ENCODE measurements around the gene NARS2. TPM values are rescaled to one million over a fixed set of nuclear protein-coding genes. Genes with fewer than 3 reads are reported as not detected.

The NARS2 gene
- total and polyA plus RNA-seq, 10 of the 15 experiments (the other 5 are each of a cell fraction or from before 2014, with no cell fraction given): 22.2 to 45.3 (median 36.3) TPM

DNA sequence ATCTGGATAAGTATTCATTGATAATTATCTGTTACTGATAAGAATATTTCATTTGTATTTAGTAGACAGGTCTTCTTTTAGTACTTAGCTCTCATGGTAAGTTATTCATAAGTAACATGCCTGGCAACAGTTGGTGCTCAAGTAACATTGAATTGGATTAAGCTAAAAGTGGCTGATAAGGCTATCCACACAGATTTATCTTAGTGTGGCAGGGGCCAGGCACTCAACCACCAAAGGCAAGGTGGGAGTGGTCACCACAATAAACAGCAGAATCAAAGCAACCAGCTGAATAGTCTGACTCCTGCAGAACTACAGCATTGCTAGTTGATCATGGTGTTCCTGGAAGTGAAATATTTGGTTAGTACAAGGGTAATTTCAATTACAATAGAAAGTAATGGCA is 33.0 kb upstream of the NARS2 start (continued):
- TF ChIP-seq YBX1 (IDR thresholded peaks at IDR 0.05): no peak
- no peak for TF ChIP-seq BMI1 (IDR thresholded peaks at IDR 0.05; ENCODE audit: borderline replicate concordance)
- TF ChIP-seq BACH1 (IDR thresholded peaks at IDR 0.05; ENCODE audit: borderline replicate concordance): no peak

GRCh38 chr11:78606667-78607066 is 32.0 kb upstream of the NARS2 start:
- WGBS (ENCODE audit: insufficient coverage, insufficient replicate concordance, low lambda C conversion rate, missing lambda C conversion rate): 28% methylated on average over 3 of the region's 3 CpGs
- TF ChIP-seq ESRRA (IDR thresholded peaks at IDR 0.05; ENCODE audit: low read length) (no peak), BCL3 (IDR thresholded peaks at IDR 0.05; ENCODE audit: borderline replicate concordance, insufficient read depth, low read depth, low read length, poor library complexity, severe bottlenecking) (no peak), ZBTB33 (IDR thresholded peaks at IDR 0.05) (no peak), HDGF (IDR thresholded peaks at IDR 0.05) (no peak), IRF4 (IDR thresholded peaks at IDR 0.05; ENCODE audit: low read depth, low read length) (no peak), SUPT20H (IDR thresholded peaks at IDR 0.05; ENCODE audit: borderline replicate concordance, control insufficient read depth, low read depth, low read length) (no peak), MXI1 (IDR thresholded peaks at IDR 0.05; ENCODE audit: low read depth, low read length) (no peak), POLR2A (IDR thresholded peaks at IDR 0.05; ENCODE audit: low read depth, low read length) (no peak), PRDM15 (CRISPR knock-in tag; IDR thresholded peaks at IDR 0.05) (no peak), STAT3 (IDR thresholded peaks at IDR 0.05; ENCODE audit: low read depth, low read length) (no peak), SMC3 (IDR thresholded peaks at IDR 0.05; ENCODE audit: borderline replicate concordance, low read length) (no peak), KDM1A (IDR thresholded peaks at IDR 0.05; ENCODE audit: borderline replicate concordance) (no peak), LARP7 (IDR thresholded peaks at IDR 0.05) (no peak), TAF1 (IDR thresholded peaks at IDR 0.05; ENCODE audit: borderline replicate concordance, low read depth, low read length) (no peak)
- TF ChIP-seq, protein P1, sequence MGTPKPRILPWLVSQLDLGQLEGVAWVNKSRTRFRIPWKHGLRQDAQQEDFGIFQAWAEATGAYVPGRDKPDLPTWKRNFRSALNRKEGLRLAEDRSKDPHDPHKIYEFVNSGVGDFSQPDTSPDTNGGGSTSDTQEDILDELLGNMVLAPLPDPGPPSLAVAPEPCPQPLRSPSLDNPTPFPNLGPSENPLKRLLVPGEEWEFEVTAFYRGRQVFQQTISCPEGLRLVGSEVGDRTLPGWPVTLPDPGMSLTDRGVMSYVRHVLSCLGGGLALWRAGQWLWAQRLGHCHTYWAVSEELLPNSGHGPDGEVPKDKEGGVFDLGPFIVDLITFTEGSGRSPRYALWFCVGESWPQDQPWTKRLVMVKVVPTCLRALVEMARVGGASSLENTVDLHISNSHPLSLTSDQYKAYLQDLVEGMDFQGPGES (IDR thresholded peaks at IDR 0.05): no peak

More at GRCh38 chr11:78606667-78607066, 32.0 kb upstream of the NARS2 start:
- ChIA-PET RAD21 (ENCODE audit: unreplicated experiment) (no interaction called here), POLR2A (no interaction called here), CTCF (no interaction called here), SMC1A (ENCODE audit: uncharacterized antibody, unreplicated experiment) (no interaction called here)
- no peaks in the 10 kb centered on the region for H3K79me2 ChIP-seq (ENCODE audit: control insufficient read depth, insufficient read depth, low read length)
- H4K20me1 ChIP-seq (ENCODE audit: control insufficient read depth, insufficient read depth): no peaks in the 10 kb centered on the region
- DNase-seq (ENCODE audit: low read depth, low spot score): no peak
- no peaks in the 10 kb centered on the region for H3K36me3 ChIP-seq (ENCODE audit: control insufficient read depth in 2 of 2, insufficient read depth in 2 of 2, low read length in 1 of 2)
- no peaks in the 10 kb centered on the region; a peak in 1 of 4 replicates for H3K27me3 ChIP-seq (replicated peaks in 1 of 2; ENCODE audit: control insufficient read depth in 2 of 2, insufficient read depth in 2 of 2, low read length in 1 of 2)
- no peak for ATAC-seq
- intact Hi-C loops (cut with micrococcal nuclease; ENCODE audit: unreplicated experiment): no loop called here
- no peak for FAIRE-seq
- in situ Hi-C loops (cut with MboI): no loop called here
- no peak overlapping the region for H3K4me2 ChIP-seq (ENCODE audit: control insufficient read depth, insufficient read depth)
- H3K9me3 ChIP-seq (replicated peaks; ENCODE audit: control insufficient read depth, insufficient read depth, low read length): no peaks in the 10 kb centered on the region
- no peak overlapping the region for H3K27ac ChIP-seq (ENCODE audit: control insufficient read depth, insufficient read depth)
- no peak overlapping the region for H3K4me3 ChIP-seq
- no peak overlapping the region for H2AFZ ChIP-seq (ENCODE audit: control insufficient read depth, low read depth, low read length)
- no TSS peak for BruUV-seq (replicated peaks)
- H3K9ac ChIP-seq (ENCODE audit: control insufficient read depth, insufficient read depth, low read length): no peak overlapping the region
- no peaks in the 10 kb centered on the region for H3K4me1 ChIP-seq (ENCODE audit: control insufficient read depth, insufficient read depth, low read length)
